Endodermal cell (in vitro differentiated cells): ENCODE results near the gene TEX51. TPM values are rescaled to one million over a fixed set of nuclear protein-coding genes. Genes with fewer than 3 reads are reported as not detected.

ENCODE experiments used
- DNase-seq: peaks from one replicate; pipeline ENCODE4 v3.0.0-alpha.2; 2017
- H3K27ac ChIP-seq: 2 replicates; pipeline ENCODE4 v1.5.1; 2013; ENCODE audit warnings: mild to moderate bottlenecking, low read depth, low read length, moderate library complexity
- H3K27me3 ChIP-seq: 2 replicates; pipeline ENCODE4 v1.6.1; 2013; ENCODE audit warnings: mild to moderate bottlenecking, low read length, moderate library complexity; ENCODE audit not compliant: insufficient read depth, control insufficient read depth, poor library complexity, severe bottlenecking
- H3K36me3 ChIP-seq: 2 replicates; pipeline ENCODE4 v1.7.0; 2013; ENCODE audit warnings: mild to moderate bottlenecking, low read length, moderate library complexity; ENCODE audit not compliant: control insufficient read depth, insufficient read depth
- H3K4me1 ChIP-seq: one replicate; pipeline ENCODE4 v1.7.0; 2013; ENCODE audit warnings: low read length; ENCODE audit not compliant: control insufficient read depth, insufficient read depth
- H3K4me3 ChIP-seq: 2 replicates; pipeline ENCODE4 v1.5.1; 2013; ENCODE audit warnings: mild to moderate bottlenecking, low read length, moderate library complexity
- H3K9ac ChIP-seq: 2 replicates; pipeline ENCODE4 v1.6.1; 2013; ENCODE audit warnings: mild to moderate bottlenecking, low read length, moderate library complexity; ENCODE audit not compliant: poor library complexity, severe bottlenecking; ENCODE audit errors: extremely low read depth
- H3K9me3 ChIP-seq: 2 replicates; pipeline ENCODE4 v1.6.1; 2013; ENCODE audit warnings: mild to moderate bottlenecking, low read length, moderate library complexity; ENCODE audit not compliant: control insufficient read depth
- H3K27ac Mint-ChIP-seq: 2 replicates; pipeline ENCODE4 v1.8.0; 2020; ENCODE audit warnings: mixed read lengths
- H3K27me3 Mint-ChIP-seq: 2 replicates; pipeline ENCODE4 v1.8.0; 2021; ENCODE audit warnings: mild to moderate bottlenecking, mixed read lengths; ENCODE audit not compliant: insufficient read depth
- H3K36me3 Mint-ChIP-seq: 2 replicates; pipeline ENCODE4 v1.8.0; 2020; ENCODE audit warnings: low read depth, mixed read lengths
- H3K4me1 Mint-ChIP-seq: 2 replicates; pipeline ENCODE4 v1.8.0; 2020; ENCODE audit warnings: mixed read lengths
- H3K4me3 Mint-ChIP-seq: 2 replicates; pipeline ENCODE4 v1.8.0; 2020; ENCODE audit warnings: mild to moderate bottlenecking, moderate library complexity, mixed read lengths
- H3K9me3 Mint-ChIP-seq: 2 replicates; pipeline ENCODE4 v1.8.0; 2020; ENCODE audit warnings: mild to moderate bottlenecking, mixed read lengths
- CTCF ChIP-seq: fragments of 200-600 bp; sonication (generic); conservative IDR thresholded peaks from 2 replicates; pipeline ENCODE4 v1.5.0; 2021; ENCODE audit warnings: antibody characterized with exemption, mild to moderate bottlenecking
- WGBS, 2 experiments: methylation state at CpG; one replicate each; pipeline versions ENCODE4 v1.1.5 to v1.1.7; 2013; ENCODE audit warnings: missing lambda C conversion rate in 2 of 2, mixed read lengths in 1 of 2; ENCODE audit not compliant: insufficient coverage in 1 of 2, insufficient read length in 1 of 2; 5-methylcytosine and 5-hydroxymethylcytosine counted together
- total RNA-seq, 2 donors: library from RNA; stranded (reverse); fragmentation: NEBNext Ultra II Directional in 1 of 2; extraction: Animal tissue kit (Norgen Biotek cat#: 25700) in 1 of 2; gene quantifications; 2 replicates in 1 of 2; 3 replicates in 1 of 2; pipeline ENCODE4 v1.2.1, GENCODE V29; 2021

The TEX51 gene
- total RNA-seq, 2 donors from 2014 or later: not detected

GRCh38 chr2:126893153-126893552, 5.5 kb upstream of the TEX51 start:
- Histone ChIP-seq H3K27ac (no peak overlapping the region), H3K4me1 (no peaks in the 10 kb centered on the region), H3K36me3 (no peaks in the 10 kb centered on the region), H3K9ac (no peak overlapping the region), H3K4me3 (no peak overlapping the region), H3K9me3 (no peaks in the 10 kb centered on the region), H3K27me3 (no peaks in the 10 kb centered on the region)
- no peak for TF ChIP-seq CTCF
- 91% methylated on average over 3 to 4 of the region's 4 CpGs for WGBS, 2 experiments
- H3K4me1 Mint-ChIP-seq: no peaks in the 10 kb centered on the region
- H3K36me3 Mint-ChIP-seq: no peaks in the 10 kb centered on the region
- no peak overlapping the region for H3K27ac Mint-ChIP-seq
- peaks cover 2% of the 10 kb centered on the region for H3K27me3 Mint-ChIP-seq
- no peak overlapping the region for H3K4me3 Mint-ChIP-seq
- H3K9me3 Mint-ChIP-seq: no peaks in the 10 kb centered on the region
- DNase-seq: peak; percentile 13

GRCh38 chr2:126893606-126894005, 5.1 kb upstream of the TEX51 start:
- no peak overlapping the region for H3K4me3 Mint-ChIP-seq
- Histone ChIP-seq H3K9ac (no peak overlapping the region), H3K27me3 (no peaks in the 10 kb centered on the region), H3K9me3 (no peaks in the 10 kb centered on the region), H3K4me1 (no peaks in the 10 kb centered on the region), H3K36me3 (no peaks in the 10 kb centered on the region), H3K4me3 (no peak overlapping the region), H3K27ac (no peak overlapping the region)
- DNase-seq: peak; percentile 22
- no peaks in the 10 kb centered on the region for H3K36me3 Mint-ChIP-seq
- no peaks in the 10 kb centered on the region for H3K9me3 Mint-ChIP-seq
- no peaks in the 10 kb centered on the region for H3K4me1 Mint-ChIP-seq
- no peaks in the 10 kb centered on the region for H3K27me3 Mint-ChIP-seq
- no peak for TF ChIP-seq CTCF
- no peak overlapping the region for H3K27ac Mint-ChIP-seq

GRCh38 chr2:126894082-126894481, 4.6 kb upstream of the TEX51 start:
- H3K36me3 ChIP-seq: no peaks in the 10 kb centered on the region
- Mint-ChIP-seq H3K4me1 (no peaks in the 10 kb centered on the region), H3K27me3 (no peaks in the 10 kb centered on the region), H3K9me3 (no peaks in the 10 kb centered on the region), H3K36me3 (no peaks in the 10 kb centered on the region), H3K4me3 (no peak overlapping the region), H3K27ac (no peak overlapping the region)
- DNase-seq: no peak
- H3K4me1 ChIP-seq: no peaks in the 10 kb centered on the region
- no peak overlapping the region for H3K4me3 ChIP-seq
- H3K9me3 ChIP-seq: no peaks in the 10 kb centered on the region
- no peak for TF ChIP-seq CTCF
- H3K27me3 ChIP-seq: no peaks in the 10 kb centered on the region
- 93% methylated on average over 1 of the region's 1 CpG; no CpG with 5 or more reads in 1 of the 2 experiments for WGBS, 2 experiments
- no peak overlapping the region for H3K9ac ChIP-seq
- no peak overlapping the region for H3K27ac ChIP-seq
